Bone marrow (tissue), 2 donors: ENCODE data around the gene APOBEC3C.
"Not testable (repeated sequence)": the region's sequence is repeated elsewhere in the genome, so short reads cannot be mapped to it uniquely, and the experiment has no call there.

ENCODE experiments used
- DNase-seq, 2 donors: peaks; one replicate each; lab custom pipeline; 2025; lab: John Stamatoyannopoulos, UW

APOBEC3C gene

DNA sequence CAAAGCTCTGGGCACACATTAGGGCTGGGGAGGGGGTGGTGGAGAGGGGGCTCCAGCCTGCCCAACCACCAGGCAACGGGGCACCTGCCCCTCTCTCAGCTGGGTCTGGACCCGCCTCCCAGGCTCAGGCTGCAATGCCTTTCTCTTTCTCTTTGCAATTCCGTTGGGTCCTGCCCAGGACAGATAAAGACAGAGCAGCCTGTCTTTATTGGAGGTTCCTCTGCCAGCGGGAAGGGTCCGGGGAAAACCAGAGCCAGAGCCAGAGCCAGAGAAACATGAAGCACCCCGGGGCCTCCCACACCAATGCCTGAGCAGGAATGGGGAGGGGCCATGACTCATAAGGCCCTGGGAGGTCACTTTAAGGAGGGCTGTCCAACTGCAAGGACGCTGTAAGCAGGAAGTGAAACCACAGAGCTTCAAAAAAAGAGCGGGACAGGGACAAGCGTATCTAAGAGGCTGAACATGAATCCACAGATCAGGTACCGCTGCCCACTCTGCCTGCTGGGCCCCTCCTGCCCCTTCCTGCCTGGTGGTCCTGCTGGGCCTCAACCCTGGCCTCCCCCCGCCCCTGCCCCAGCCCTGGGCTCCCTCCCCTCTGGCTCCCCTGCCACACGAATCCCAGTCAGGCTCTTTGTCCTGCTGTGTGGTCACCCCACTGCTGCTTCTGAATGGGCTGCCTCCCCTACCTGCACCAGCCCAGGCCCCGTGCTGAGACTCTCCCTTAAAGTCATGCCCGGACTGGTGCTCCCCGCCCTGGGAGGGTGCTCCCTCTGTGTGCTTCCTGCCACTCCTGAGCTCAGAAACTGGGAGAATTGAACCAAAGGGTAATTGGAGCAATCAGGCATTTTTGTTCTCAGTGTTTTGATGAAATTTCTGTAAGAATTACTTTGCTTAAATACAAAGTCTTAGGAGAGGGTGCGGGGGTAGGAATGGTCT, 31.8 kb upstream of the APOBEC3C start, which contains the start of gene APOBEC3B:
Gene APOBEC3B (plus strand): TSS at position 356 of the 936 bp plus-strand sequence. CDS start 107 bp downstream, at position 463.
- peak; percentile 59 to 75 for DNase-seq

DNA sequence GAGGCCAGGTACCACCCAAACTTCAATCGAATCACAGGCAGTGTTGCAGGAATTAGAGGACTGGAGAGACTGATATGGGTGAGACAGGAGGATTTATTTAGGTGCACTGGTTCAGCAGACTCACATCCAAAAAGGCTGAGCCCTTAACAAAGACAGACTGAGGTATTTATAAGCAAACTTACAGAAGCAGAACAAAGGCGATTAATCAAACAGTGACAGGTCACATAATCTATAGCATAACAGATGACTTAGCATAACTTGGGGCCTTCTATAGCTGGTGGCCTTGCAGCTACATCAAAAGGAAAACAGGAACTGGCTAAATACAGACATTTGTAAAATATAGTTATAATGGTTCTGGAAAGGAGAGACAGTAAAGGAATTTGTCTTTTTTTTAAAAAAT, 29.8 kb upstream of the APOBEC3C start:
- DNase-seq, result peak in 1 of 2 donors; percentile 59

DNA sequence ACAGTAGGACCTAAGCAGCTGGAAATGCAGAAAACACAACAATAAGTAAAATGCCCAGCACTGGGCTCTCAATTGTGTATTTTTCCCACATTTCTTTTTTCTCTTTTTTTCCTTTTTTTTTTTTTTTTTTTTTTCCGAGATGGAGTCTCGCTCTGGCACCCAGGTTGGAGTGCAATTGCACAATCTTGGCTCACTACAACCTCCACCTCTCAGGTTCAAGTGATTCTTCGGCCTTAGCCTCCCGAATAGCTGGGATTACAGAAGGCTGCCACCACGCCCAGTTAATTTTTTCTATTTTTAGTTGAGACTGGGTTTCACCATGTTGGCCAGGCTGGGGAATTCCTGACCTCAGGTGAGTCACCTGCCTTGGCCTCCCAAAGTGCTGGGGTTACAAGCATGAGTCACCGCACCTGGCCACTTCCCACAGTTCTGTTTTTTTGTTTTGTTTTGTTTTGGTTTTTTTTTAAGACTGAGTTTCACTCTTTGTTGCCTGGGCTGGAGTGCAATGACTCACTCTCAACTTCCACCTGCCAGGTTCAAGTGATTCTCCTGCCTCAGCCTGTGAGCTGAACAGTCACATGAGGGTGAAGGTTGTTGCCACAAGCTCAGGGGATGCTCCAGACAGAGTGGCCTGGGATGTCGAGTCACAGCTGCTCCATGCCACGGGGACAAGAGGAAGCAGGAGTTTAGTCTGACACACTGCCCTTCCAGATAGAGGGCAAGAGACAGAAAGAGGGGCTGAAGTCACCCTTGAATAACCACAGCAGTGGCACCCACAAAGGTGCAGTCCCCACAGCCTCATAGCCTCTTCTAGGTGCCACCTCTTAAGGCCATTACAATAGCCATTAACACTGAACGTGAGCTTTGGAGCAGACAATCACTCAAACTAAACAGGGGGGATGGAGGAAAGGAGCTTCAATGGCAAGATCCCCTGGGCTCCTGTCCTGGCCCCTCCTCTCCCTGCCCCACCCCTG, 29.0 kb upstream of the APOBEC3C start:
- peak in 1 of 2 donors; percentile 43 for DNase-seq

DNA sequence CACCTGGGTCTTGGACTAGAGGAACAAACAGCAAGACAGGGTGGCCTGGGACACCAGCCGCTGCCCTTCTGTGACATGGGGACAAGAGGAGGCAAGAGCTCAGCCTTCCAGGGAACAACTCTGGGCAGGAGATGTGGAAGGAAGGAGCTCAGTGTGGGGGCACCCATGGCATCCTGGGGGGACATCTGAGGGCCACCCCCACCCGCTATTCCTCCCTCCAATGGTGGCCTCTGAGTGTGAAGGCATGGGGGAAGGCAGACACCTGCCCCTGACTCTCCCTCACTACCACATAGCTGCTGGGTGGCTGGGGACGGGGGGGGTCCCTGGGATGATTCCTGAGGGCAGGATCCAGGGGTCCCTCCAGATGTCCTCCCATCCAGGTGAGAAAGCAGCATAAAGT, 27.4 kb upstream of the APOBEC3C start:
- no peak for DNase-seq

DNA sequence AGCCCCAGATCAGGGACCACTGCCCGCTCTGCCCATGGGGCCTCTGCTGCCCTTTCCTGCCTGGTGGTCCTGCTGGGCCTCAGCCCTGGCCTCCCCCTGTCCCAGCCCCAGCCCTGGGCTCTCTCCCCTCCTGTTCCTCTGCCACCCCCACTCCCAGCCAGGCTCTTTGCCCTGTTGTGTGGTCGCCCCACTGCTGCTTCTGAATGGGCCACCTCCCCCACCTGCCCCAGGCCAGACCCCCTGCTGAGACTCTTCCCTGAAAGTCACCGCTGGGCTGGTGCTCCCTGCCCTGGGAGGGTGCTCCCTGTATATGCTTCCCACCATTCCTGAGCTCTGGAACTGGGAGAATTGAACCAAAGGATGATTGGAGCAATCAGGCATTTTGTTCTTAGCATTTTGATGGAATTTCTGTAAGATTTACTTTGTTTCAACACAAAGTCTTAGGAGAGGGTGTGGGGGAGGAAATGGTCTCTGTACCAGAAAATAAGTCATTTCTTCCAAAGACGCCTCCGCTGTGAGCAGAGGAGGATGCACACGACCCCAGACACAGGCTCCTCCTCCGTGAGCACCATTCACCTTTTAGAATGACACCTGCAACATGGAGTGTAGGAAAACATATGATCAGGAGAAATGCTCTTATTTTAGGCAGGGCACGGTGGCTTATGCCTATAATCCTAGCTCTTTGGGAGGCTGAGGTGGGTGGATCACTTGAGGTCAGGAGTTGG, 26.7 kb upstream of the APOBEC3C start:
- no peak for DNase-seq

DNA sequence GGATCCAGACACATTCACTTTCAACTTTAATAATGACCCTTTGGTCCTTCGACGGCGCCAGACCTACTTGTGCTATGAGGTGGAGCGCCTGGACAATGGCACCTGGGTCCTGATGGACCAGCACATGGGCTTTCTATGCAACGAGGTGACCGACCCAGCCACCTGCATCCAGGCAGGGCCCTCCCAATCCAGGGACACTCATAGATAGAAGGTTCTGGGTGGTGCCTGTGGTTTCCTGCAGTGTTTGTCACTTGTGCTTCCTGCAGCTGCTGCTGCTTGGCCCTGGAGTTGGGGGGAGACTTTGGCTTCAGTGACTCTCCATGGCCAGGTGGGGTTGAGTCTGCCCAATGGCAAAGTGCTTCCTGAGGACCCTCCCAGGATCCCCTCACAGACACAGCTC, 24.6 kb upstream of the APOBEC3C start:
- DNase-seq, result peak in 1 of 2 donors; percentile 12

DNA sequence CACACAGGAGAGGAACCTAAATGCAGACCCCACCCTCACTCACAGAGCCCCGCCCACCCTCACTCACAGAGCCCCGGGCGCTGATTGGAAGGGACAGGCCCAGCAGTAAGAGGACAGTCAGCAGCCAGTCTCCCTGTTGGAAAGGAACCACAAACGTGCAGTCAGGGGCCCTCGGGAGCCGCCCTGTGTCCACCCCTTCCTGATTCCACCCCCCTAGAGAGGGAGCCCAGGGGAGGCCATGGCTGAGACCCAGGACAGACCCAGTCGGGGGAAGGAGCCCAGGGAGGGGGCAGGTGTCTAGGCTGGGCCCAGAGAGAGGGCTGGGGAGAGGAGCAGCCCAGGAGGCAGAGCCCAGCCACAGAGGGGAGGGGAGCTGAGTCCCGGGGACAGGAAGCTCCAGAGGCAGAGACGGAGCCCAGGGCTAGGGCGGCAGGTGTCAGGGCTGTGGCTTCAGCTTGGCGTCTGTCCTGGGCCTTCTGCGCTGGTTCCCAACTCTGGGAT, 21.1 kb upstream of the APOBEC3C start:
- not testable (repeated sequence) for DNase-seq

DNA sequence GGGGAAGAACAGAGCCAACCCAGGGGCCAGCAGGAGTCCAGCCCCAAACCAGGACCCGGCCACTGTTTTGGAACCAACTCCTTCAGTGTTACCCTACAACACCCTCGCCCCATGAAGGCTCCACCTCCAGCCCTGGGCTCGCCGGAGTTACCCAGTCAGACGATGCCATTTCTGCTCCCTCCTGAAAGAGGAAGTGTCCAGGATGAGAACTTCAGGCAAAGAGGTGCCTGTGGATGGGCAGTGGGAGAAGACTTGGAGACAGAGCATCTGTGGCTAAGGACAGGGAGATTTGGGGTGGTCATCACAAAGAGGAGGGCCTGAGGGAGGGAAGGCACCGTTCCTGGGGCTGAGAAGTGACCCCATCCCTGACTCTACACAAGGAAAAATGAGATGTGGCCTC, 18.0 kb upstream of the APOBEC3C start:
- no peak for DNase-seq

DNA sequence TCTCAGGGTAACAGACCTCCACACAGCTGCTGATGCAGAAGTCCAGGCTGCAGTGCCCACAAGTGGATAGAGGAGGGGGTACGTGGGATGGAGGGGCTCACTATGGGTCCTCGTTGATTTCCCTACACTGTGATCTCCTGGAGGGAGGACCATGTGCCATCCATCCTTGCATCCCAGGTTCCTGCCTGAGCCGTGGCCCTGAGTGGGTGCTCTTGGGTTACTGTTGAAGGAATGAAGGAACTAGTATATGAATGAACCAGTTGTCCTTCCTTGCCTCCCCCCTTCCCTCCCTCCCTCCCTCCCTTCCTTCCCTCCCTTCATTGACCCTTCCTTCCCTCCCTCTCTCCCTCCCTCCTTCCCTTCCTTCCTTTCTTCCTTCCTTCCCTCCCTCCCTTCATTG, 16.5 kb upstream of the APOBEC3C start:
- no peak for DNase-seq

DNA sequence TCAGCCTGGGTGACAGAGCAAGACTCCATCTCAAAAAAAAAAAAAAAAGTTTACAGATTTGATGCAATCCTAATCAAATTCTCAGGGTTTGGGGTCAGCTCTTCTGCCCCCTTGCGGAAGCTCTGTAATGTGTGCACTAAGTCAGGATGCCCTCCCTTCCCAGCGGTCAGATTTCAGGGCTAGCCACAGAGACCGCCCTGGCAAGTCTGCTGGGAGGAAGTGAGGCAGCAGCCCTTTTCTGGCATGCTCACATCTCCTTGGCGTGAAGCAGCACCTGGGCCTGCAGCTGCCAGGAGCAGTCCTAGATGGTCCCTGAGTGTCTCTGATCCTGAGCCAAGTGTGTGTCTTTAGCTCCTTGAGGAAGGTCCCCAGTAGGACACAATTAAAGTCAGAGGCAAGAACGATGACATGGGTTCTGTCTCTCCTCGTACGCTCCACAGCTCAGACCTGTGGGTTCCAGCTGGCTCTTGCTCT, 10.9 kb upstream of the APOBEC3C start:
- DNase-seq, result peak; percentile 43 to 87

DNA sequence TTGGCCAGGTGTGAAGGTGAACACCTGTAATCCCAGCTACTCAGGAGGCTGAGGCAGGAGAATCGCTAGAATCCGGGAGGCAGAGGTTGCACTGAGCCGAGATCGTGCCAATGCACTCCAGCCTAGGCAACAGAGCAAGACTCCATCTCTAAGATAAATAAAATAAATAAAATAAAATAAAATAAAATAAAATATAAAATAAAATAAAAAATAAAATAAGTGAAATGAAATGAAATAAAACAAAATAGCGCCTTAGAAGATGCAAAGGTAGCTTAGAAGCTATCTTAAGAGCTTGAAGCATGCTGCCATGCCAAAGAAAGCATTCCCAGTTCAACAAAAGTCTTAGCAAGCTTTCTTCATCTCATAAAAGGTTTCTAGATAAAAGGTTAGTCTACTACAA, 6.9 kb upstream of the APOBEC3C start:
- no peak for DNase-seq

DNA sequence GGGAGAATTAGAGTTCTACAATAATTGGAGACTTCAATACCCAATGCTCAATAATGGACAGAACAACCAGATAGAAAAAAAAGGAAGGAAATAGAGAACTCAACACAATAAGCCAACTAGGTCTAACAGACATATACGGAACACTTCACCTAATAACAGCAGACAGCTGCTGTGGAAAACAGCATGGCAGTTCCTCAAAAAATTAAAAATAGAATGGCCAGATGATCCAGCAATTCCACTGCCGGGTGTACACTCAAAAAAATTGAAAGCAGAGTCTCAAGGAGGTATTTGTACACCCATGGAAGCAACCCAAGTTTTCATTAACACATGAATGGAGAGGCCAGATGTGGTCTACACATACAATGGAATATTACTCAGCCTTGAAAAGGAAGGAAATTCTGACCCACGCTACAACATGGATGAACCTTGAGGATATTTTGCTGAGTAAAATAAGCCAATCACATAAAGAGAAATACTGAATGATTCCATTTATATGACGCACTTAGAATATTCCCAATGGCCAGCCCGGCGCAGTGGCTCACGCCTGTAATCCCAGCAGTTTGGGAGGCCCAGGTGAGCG, 5.7 kb upstream of the APOBEC3C start:
- peak in 1 of 2 donors; percentile 80 for DNase-seq

DNA sequence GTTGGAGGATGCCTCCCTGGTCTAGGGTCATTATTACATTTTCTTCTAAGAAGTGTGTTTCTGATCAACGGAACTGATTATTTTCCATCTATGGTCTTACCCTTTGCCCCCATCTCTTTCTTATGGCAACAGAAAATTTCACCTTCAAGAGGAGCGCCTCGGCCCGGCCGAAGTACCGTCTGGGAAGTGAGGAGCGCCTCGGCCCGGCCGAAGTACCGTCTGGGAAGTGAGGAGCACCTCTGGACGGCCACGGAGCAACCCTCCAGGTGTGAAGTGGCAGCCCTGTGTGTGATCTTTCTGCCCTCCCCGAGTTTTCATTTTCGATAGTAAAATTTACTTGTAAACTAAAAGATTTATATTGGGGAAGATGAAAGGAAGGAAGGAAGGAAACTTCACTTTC, 3.1 kb upstream of the APOBEC3C start:
- no peak for DNase-seq

DNA sequence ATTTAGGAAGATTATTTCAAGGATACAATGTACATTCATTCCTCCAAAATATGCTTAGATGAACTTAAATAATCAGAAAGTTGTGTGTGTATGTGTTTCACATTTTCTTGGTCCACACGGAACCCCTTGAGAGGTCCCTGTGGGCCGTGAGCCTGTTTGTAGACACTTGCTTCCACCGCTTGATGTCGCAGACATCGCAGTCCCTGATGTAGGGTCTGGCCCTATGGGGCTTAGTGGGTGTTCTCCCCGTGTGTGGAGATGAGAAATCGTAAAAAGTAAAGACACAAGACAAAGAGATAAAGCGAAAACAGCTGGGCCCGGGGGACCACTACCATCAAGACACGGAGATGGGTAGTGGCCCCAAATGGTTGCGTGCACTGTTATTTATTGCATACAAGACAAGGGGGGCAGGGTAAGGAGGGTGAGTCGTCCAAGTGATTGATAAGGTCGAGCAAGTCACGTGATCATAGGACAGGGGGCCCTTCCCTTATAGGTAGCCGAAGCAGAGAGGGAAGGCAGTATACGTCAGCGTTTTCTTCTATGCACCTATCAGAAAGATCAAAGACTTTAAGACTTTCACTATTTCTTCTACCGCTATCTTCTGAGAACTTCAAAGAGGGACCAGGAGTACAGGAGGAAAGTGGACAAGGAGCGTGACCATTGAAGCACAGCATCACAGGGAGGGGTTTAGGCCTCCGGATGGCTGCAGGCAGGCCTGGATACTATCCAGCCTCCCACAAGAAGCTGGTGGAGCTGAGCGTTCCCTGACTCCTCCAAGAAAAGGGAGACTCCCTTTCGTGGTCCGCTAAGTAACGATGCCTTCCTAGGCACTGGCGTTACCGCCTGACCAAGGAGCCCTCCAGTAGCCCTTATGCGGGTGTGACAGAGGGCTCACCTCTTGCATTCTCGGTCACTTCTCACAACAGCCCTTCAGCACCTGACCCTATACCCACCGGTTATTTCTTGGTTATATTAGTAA, 1.2 kb upstream of the APOBEC3C start:
- DNase-seq, result no peak

DNA sequence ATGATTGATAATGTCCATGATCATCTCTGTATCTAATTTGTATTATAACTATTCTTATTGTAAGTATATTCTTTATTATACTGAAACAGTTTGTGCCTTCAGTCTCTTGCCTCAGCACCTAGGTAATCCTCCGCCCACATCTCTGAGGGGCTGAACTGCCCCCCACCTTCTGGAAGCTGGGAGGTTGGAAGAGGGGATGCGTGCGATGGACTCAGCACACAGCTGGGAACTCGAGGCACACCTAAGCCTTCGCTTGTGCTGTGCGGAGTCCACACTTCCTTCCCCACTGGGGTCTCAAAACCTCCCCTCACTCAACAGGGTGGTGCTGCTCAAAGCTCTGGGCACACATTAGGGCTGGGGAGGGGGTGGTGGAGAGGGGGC, 506 bp upstream of the APOBEC3C start:
- not testable (repeated sequence) for DNase-seq

DNA sequence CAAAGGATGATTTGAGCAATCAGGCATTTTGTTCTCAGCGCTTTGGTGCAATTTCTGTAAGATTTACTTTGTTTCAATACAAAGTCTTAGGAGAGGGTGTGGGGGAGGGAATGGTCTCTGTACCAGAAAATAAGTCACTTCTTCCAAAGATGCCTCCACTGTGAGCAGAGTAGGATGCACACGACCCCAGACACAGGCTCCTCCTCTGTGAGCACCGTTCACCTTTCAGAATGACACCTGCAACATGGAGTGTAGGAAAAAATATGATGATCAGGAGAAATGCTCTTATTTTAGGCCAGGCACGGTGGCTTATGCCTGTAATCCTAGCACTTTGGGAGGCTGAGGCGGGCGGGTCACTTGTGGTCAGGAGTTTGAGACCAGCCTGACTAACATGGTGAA, 665 bp downstream of the APOBEC3C start:
- DNase-seq, result not testable (repeated sequence)

DNA sequence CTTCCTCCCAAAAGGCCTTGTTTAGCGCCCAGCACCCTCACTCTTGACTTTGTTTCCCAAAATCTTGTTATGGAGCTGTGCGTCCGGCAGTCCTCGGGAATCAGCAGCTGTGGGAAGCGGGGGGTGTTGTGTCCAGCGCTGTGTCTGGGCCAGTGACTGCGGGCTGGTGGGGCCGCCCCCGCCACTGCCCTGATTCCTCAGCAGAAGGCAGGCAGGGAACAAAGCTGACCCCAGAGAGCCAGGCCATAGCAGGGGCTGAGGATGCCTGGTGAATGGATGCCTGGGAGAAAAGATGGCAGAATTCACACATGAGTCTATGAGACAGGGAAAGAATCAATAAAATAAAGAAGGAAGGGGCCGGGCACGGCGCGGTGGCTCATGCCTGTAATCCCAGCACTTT, 2.5 kb downstream of the APOBEC3C start:
- no peak for DNase-seq

DNA sequence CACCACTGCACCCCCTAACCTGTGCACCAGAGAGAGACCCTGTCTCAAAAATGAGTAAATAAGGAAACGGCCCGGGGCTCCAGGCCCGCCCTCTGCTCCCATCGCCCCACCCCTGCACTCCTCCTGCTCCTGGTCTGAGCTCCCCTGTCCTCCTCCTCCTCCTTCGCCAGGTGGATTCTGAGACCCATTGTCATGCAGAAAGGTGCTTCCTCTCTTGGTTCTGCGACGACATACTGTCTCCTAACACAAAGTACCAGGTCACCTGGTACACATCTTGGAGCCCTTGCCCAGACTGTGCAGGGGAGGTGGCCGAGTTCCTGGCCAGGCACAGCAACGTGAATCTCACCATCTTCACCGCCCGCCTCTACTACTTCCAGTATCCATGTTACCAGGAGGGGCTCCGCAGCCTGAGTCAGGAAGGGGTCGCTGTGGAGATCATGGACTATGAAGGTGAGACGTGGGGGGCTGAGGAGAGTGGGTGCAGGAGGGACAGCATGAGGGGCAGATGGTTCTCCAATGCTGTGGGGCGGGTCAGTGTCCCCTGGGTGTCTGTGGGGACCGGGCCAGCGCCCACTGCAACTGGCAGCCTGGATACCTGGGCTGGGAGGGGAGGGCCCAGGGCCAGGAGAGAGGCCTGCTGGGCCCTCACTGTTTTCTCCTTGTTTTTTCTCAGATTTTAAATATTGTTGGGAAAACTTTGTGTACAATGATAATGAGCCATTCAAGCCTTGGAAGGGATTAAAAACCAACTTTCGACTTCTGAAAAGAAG, 3.7 kb downstream of the APOBEC3C start:
- DNase-seq, result no peak

DNA sequence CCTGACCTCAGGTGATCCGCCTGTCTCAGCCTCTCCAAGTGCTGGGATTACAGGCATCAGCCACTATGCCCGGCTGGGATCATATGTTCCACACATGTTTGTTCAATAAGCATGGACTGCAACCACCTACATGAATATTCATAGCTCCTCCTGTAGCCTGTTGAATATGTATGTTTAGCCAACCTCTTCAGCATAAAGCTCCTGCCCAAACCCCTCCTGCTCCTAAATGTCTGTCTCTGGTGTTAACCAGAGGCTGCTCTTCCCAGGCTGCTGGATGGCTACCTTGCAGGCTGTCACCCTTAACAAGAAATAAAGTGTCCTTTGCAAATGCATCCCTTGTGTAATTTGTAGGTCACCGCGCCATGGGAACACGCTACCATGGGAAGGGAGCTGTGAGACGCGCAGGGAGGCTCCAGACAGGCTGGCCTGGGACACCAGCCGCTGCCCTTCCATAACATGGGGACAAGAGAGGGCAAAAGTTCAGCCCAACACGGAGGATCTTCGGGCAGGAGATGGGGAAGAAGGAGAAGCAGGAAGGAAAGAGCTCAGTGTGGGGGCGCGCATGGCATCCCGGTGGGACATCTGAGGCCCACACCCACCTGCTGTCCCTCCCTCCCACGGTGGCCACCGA, 6.1 kb downstream of the APOBEC3C start:
- not testable (repeated sequence) for DNase-seq
